NCI-H460 (cell line): ENCODE measurements around the gene NRL. TPM values are rescaled to one million over a fixed set of nuclear protein-coding genes. Genes with fewer than 3 reads are reported as not detected.
A peak's percentile ranks its signal among the peaks of the same experiment; 100 is the strongest.

Source experiments
- DNase-seq: peaks from one replicate; pipeline ENCODE4 v3.0.0-alpha.2; 2016; ENCODE audit warnings: low read depth; ENCODE audit errors: extremely low read depth
- total RNA-seq: library from RNA; depleted of rRNA; stranded (reverse); fragments of >200 nt; shearing (Covaris generic); gene quantifications from 2 replicates; pipeline ENCODE4 v1.2.3, GENCODE V29; 2014

The NRL gene
- total RNA-seq, 1 experiment from 2014 or later: 1.6 TPM

DNA sequence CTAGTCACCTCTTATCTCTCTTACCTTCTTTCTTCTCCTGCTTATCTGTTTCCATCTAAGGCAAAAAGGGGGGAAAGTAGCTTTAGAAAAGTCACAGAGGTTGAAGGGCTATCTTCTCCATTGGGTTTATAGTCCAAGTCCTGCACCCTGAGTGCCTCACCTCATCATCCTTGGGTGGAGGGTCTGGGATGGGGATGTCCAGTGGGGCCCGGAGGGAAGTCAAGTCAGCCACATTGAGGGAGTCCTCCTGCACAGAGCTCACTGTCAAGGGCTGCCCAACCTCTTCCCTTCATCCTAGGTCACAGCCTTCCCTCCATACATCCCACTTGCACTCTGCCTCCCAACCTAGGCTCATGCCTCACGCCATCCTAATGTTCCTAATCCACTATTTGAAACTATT is 30.5 kb upstream of the NRL start:
- no peak for DNase-seq

DNA sequence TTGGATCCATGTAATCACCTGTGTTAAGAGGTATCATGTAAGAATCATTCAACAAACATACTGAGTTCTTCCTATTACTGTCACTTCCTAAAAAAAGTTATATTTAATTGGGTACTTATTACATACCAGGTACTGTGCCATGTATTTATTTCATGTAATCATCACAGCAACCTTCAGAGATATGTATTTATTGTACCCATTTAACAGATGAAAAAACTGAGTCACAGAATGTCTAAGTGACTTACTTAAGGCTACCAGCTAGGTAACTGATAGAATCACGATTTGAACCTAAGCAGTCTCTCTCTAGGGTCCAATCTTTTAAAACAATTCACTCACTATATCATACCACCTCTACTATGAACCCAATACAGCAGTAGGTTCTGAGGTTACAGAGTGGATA is 29.7 kb upstream of the NRL start:
- no peak for DNase-seq

DNA sequence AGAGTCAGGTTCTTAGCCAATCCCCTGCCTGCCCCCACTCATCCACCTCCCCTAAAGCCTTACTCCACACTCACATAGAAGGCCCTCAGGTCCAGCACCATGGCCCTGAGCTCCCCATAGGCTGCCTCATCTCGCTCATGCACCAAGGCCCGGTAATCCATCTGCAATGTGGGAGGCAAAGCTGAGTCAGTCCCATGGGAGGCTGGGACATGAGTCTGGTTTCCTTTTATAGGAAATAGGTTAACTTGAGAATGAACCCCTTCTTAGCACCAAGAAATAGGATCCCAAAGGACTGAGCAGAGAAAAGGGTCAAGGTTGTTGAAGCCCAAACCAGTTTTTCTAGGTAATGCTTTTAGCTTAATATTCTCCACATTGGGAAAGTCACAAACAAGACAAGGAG is 28.8 kb upstream of the NRL start:
- DNase-seq: no peak

DNA sequence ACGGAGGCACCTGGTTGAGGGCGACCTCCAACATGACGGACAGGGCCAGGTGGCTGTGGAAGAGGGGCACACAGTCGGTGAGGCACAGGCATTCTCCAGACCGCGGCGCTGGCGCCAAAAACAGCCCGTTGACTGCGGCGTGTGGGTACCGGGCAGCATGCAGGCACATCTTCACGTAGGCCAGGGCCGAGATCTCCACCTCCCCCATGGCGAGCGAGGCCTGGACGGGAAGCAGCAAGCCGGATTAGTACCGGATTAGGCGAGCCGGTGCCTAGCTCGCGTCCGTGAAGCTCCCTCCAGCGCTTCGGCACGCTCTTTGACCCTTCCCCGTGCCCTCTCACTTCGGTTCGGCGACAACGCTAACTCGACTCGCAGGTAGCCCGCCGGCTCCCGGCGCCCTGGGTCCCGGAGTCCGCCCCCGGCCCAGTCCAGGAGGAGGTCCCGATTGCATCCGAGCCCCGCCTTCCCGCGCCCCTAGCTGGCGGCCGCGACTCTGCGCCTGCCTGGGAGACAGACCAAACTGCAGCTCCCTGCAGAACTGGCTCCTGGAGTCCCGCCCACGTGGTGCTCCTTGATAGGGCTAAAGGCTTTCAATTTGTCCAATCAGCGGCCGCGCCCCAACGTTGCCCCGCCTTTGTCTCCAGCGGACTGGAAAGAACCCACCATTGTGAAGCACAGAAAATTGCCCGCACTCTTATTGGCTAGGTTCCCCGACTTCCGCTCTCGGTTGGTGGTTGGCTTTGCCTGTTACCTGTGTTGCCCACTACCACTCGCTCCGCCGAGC is 26.5 kb upstream of the NRL start, which contains the start of gene EMC9:
Gene EMC9 (minus strand): TSS at position 495 of the 784 bp plus-strand sequence. CDS start 287 bp downstream, at position 208.
- DNase-seq: peak; percentile 99

DNA sequence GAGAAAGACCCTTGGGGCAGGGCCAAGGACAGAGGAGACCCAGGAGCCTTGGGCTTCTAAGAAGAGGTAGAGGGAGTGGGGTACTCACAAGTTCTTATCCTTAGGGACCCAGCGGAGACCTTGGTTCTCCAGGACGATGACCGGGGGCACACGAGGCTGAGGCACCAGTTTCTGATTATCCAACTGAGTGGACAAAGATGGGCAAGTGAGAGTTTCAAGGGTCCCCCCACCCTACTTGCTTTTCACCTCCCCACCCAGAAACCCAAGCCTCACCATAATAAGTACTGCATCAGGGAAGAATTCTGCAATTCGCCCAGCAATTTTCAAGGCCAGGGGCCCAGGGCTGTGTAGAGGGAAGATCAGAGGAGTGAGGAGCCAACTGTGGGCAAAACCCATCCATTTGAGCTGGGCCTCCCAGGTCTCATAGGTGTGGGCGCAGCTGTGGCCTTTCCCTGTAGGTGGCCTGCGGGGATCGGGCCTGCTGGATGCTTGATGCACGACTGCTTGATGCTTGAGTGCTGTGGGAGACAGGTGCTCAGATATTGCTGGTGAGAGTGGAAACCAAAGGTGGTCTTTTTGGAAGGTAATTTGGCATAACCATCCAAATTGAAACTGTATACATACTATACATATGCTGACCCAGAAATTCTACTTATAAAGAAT is 24.7 kb upstream of the NRL start:
- no peak for DNase-seq

DNA sequence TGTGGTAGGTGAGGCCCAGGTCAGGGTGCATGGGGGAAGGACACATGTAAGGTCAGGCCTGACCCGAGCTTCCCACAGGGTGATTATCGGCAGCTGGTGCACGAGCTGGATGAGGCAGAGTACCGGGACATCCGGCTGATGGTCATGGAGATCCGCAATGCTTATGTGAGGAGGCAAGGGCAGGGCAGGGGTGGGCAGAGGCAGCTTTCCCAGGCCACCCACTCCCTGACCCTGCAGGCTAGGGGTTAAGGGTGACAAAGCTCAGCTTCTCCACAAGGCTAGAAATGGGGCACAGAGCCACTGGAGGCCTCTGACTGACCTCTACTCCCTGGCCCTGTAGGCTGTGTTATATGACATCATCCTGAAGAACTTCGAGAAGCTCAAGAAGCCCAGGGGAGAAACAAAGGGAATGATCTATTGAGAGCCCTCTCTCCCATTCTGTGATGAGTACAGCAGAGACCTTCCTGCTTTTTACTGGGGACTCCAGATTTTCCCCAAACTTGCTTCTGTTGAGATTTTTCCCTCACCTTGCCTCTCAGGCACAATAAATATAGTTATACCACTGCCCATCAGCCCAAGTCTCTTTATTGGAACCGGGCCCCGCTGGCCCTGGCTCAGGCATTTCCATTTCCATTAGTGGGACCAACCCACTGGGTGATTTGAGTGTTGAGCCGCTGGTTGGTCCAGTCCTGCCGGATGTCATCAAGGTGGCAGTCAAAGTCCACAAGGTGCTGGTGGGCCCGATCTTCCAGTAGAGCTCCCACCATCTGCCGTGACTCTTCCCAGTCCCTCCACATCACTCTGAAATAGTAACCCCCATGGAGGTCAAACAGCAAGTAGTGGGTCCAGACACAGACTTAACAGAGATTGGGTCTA is 23.9 kb upstream of the NRL start:
- DNase-seq: no peak

DNA sequence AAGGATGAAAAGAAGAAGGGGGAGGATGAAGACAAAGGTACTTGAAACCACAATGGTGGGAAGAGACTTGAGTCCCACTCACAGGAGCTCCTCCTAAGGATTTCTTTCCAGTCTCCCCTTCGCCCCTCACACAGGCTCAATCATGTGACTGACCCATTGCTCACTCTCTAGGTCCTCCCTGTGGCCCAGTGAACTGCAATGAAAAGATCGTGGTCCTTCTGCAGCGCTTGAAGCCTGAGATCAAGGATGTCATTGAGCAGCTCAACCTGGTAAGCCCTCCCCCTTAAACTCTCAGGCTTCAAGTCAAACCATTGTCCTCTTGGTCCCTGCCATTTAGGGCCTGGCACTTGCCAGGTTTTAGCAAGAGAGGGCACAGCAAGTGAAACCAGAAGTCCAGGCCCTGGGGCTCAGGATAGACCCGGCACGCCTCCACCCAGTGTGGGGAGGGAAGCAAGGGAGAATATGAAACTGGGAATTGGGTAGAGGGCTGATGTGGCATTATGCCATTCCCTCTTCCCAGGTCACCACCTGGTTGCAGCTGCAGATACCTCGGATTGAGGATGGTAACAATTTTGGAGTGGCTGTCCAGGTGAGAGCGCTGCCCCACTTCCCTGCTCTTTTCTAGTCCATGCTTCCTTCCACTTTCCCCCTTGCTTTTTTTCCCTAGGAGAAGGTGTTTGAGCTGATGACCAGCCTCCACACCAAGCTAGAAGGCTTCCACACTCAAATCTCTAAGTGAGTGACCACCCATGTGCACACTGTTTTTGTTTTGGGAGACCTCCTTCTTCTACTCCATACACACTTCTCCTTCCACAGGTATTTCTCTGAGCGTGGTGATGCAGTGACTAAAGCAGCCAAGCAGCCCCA is 23.0 kb upstream of the NRL start:
- no peak for DNase-seq

DNA sequence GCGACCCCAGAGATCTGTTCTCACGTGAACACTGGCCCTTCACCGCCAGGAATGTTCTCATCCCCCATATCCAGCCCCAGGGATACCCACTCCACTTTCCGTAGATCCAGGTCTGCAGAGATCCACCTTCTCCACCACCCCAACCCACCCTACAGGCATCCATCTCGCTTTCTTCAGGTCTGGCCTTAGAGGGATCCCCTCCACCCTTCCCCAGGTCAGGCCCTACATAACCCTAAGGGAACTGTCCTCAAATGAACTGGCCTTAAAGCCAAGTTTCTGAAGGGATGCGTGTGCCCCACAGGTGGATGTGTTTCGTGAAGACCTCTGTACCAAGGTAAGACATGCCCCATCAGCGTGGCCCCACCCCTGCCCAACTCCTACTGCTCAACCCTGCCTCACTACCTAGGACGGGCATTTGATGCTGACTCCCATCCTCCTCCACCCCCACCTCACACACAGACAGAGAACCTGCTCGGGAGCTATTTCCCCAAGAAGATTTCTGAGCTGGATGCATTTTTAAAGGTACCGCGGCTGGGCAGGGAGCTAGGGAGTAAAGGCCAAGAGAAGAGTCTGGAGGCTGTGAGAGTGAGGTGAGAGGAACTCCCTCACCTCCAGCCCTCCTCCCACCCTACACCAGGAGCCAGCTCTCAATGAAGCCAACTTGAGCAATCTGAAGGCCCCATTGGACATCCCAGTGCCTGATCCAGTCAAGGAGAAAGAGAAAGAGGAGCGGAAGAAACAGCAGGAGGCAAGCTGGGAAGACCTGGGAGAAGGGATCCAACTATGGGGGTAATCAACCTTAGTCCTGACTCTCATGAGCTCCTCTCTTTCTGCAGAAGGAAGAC is 22.2 kb upstream of the NRL start:
- DNase-seq: no peak

DNA sequence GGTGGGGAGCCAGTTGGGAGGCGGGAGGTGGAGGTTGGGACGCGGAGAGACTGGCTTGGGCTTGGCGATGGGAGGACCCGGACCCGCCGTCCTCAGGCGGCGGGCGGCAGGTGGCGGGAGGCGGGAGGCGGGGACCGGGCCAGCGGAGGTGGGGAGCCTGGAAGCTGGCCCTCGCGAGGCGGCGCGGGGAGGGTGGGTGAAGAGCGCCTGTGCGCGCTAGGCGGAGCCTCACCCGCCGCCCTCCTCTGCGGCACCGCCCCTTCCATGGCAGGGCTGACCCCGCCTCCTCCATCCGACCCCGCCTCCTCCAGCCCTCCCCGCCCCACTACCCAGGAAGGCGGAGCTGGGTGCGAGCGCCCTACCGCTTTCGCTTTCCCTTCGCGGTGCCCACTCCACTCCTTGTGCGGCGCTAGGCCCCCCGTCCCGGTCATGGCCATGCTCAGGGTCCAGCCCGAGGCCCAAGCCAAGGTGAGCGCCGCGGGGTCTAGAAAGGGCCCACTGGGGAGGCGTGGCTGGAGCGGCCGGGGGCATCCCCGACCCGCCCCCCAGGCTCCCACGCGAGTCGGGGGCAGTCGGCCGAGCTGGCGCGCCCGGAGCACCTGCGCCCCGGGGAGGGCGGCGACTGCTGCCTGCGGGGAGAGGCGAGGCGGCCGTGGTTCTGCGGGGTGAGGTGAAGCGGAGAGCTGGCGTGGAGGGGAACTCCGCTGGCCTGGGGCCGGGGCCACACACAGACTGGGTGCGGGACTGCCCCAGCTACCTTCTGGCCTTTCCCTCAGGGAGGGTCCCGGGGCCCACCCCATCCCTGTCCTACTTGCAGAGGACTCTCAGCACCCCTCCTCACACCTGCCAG is 21.3 kb upstream of the NRL start, which contains the start of gene PSME1:
Gene PSME1 (plus strand): TSS at position 361 of the 850 bp plus-strand sequence. CDS start 69 bp downstream, at position 430.
- peak; percentile 88 for DNase-seq

DNA sequence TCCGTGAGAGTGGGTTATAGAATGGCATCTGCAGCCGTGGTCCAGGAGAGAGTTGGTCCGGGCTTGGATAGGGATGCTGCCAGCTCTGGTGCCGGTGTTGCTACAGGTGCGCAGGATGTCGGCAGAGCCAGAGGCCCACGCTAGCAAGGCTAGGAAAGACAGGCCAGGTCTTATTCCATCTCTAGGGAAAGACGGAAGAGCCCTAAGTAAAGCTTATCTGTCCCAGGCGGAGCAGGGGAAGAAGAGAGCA is 20.8 kb upstream of the NRL start:
- no peak for DNase-seq

DNA sequence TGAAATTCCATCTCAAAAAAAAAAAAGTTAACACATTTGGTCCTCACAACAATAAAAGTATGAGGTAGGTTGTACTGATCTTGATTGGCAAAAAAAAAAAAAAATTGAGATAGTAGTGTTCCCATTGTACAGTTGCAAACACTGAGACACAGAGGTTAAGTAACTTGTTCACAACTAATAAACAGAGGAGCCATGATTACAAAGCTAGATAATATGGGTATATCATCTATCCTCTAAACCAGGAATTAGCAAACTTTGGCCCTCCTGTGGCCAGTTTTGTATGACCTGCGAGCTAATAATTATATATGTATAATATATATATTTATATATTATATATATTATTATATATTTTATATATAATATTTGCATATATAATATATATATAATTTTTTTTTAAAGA is 19.0 kb upstream of the NRL start:
- DNase-seq: no peak

DNA sequence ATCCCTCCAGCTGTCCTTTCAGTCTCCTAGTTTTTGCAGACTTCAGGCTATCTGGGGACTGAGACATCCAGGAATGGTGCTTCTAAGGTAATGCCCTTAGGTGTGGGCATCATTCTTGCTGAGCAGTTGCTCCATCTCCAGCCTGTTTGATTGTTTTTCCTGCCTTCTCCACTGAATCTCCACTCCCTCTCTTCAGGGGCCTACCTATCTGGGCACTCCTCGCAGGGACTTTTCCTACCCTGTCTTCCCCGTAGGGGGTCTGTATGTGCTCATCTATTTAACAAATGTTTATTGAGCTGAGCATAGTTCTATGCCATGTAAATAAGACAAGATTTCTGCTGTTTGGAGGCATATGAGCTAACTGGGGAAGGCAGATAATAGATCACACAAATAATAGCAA is 18.2 kb upstream of the NRL start:
- DNase-seq: no peak

DNA sequence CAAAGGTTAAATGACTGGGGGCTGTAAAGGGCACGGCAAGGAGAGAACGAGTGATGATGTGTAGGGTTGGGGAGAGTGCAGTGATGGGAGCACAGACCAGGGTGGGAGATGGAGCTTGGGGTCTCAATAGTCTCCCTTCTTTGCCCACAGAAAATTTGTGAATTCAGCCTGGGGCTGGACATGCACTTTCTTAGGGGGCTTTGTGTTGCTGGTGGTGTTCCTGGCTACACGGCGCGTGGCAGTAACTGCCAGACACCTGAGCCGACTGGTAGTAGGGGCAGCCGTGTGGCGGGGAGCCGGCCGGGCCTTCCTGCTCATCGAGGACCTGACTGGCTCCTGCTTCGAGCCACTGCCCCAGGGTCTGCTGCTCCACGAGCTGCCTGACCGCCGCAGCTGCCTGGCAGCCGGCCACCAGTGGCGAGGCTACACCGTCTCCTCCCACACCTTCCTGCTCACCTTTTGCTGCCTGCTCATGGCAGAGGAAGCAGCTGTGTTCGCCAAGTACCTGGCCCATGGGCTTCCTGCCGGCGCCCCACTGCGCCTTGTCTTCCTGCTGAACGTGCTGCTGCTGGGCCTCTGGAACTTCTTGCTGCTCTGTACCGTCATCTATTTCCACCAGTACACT is 17.4 kb upstream of the NRL start:
- DNase-seq: no peak

DNA sequence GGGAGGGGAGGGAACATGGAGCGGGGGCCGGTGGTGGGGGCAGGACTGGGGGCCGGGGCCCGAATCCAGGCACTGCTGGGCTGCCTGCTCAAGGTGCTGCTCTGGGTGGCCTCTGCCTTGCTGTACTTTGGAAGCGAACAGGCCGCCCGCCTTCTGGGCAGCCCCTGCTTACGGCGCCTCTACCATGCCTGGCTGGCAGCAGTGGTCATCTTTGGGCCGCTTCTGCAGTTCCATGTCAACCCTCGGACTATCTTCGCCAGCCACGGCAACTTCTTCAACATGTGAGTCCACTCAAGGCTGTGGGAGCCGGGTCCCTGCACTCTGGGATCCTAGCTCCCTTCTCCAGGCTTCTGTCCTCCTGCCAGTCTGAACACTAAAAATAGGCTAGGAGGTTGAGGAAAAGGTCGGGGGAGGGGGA is 16.8 kb upstream of the NRL start:
- no peak for DNase-seq

DNA sequence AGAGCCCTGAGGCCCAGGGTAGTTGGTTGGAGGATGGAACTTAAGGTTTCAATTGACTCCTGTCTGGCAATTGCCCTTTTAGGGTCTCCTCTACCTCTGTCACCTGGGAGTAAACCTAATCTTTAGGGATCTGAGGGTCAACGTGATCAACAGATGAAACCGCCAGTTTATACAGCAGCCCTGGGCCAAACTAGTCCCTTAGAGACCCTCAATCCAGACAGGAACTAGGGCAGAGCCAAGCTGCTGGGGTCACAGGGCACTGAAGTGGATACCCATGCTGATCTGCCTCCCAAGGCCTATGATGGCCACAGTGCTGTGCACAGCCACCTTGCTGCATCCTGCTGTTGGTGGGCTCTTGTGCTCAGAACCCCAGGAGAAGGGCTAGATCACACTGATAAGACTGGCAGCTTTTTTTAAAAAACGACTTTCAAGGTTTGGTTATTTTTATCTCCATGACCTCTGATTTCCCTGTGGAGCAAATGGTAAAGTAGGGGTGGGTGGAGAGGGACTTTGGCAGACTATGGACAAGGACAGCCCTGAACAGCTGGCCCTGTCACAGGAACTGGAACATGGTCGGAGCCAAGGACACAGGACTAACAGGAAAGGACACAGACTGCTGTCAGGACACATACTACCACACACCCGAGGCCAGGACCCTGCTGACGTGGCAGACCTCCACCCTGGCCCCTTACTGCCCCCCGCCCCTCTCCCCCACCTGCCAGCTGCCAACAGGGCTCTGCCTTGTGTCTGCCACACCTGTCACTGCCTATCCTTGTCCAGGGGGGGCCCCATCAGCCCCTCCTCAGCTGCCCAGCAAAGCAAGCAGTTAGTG is 16.2 kb upstream of the NRL start:
- DNase-seq: no peak

DNA sequence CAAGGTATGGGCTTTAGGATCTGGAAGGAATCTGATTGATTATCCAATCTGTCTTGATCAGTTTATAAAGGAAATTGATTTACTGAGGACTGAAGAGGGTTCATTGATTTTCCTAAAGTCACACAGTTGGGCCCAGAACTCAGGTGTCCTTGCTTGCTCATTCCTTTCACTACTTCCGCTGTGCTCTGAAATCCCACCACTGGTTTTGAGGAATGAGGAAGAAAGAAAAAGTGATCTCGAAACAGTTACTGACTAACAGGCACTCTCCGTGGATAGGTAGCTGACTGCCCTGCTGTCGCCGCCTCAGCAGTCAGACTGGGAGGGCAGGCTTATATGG is 15.6 kb upstream of the NRL start, which contains the start of gene FITM1:
Gene FITM1 (plus strand): TSS at position 280 of the 337 bp plus-strand sequence. CDS start 905 bp downstream, outside the sequence.
- no peak for DNase-seq

DNA sequence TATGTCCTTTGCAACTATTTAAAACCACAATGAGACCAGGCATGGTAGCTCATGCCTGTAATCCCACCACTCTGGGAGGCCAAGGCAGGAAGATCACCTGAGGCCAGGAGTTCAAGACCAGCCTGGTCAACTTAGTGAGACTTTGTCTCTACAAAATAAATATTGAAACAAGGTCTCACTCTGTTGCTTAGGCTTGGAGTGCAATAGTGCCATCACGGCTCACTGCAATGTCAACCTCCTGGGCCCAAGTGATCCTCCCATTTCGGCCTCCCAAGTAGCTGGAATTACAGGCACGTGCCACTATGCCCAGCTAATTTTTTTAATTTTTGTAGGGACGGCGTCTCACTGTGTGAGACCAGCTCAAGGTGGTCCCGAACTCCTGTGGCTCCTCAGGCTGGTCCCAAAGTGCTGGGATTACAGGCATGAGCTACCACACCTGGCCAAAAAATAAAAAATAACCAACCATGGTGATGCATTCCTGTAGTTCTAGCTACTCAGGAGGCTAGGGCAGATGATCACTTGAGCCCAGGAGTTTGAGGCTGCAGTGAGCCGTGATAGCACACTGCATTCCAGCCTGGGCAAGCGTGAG is 14.8 kb upstream of the NRL start:
- DNase-seq: no peak
